K562 treated with DMSO at 1 percent for 48 hours (cell line): ENCODE data around the gene SIGLEC11. TPM values are rescaled to one million over a fixed set of nuclear protein-coding genes. Genes with fewer than 3 reads are reported as not detected.

Experiments
- total RNA-seq: library from RNA; unstranded; fragments of 300-600 nt; gene quantifications from 2 replicates; pipeline ENCODE4 v1.2.3, GENCODE V29; 2022; ENCODE audit warnings: low replicate concordance; ENCODE audit errors: extremely low read depth

SIGLEC11 gene
- total RNA-seq = not detected in 2 replicates

GRCh38 chr19:49960980-49961379, at the start of gene SIGLEC11:
SIGLEC11 (minus strand) TSS chr19:49961172; CDS start chr19:49961081, 91 bp downstream.

GRCh38 chr19:49929121-49929610, 31.8 kb downstream of the SIGLEC11 start, which contains the start of the genes ATF5 and NUP62:
ATF5 (plus strand) TSS chr19:49929205; CDS start chr19:49930851, 1,646 bp downstream.
NUP62 (minus strand) TSS chr19:49929504; CDS start chr19:49909807, 19,697 bp downstream.

Other genes starting within 250 kb of the SIGLEC11 start
- gene TSKS, start 197.9 kb downstream of the SIGLEC11 start, total RNA-seq = not detected in 2 replicates
- gene AP2A1, start 194.2 kb downstream of the SIGLEC11 start, total RNA-seq = 113 TPM in 1 of 2 replicates, not detected in the other
- gene FUZ, start 147.9 kb downstream of the SIGLEC11 start, total RNA-seq = not detected in 2 replicates
- gene MED25, start 142.9 kb downstream of the SIGLEC11 start, total RNA-seq = not detected in 2 replicates
- not detected in 2 replicates for gene PTOV1, start 110.0 kb downstream of the SIGLEC11 start, total RNA-seq
- not detected in 2 replicates for gene PNKP, start 93.6 kb downstream of the SIGLEC11 start, total RNA-seq
- not detected in 2 replicates for gene AKT1S1, start 83.8 kb downstream of the SIGLEC11 start, total RNA-seq
- not detected in 2 replicates for gene TBC1D17, start 83.5 kb downstream of the SIGLEC11 start, total RNA-seq
- gene IL4I1, start 64.3 kb downstream of the SIGLEC11 start, total RNA-seq = not detected in 2 replicates
- gene ATF5, start 32.0 kb downstream of the SIGLEC11 start, total RNA-seq = 1,304 TPM in 1 of 2 replicates, not detected in the other
- not detected in 2 replicates for gene NUP62, start 31.7 kb downstream of the SIGLEC11 start, total RNA-seq
- gene VRK3, start 64.2 kb upstream of the SIGLEC11 start, total RNA-seq = not detected in 2 replicates
- gene ZNF473, start 64.8 kb upstream of the SIGLEC11 start, total RNA-seq = not detected in 2 replicates
- gene IZUMO2, start 202.1 kb upstream of the SIGLEC11 start, total RNA-seq = not detected in 2 replicates
- not detected in 2 replicates for gene MYH14, start 242.4 kb upstream of the SIGLEC11 start, total RNA-seq